GM03348 (cell line): ENCODE data around the gene HSPA1A.

ENCODE experiments used
- DNase-seq: peaks from one replicate; pipeline ENCODE4 v3.0.0; 2012; ENCODE audit warnings: low spot score

Gene HSPA1A

GRCh38 chr6:31865205-31866118 lies 50.1 kb downstream of the HSPA1A start:
- DNase-seq = no peak
